HG03378 (cell line): Measurements from ENCODE around the gene PTPRK.
A peak's percentile ranks its signal among the peaks of the same experiment; 100 is the strongest.

Source experiments
- ATAC-seq: cut with Tn5 transposase; IDR thresholded peaks from one replicate; pipeline ENCODE4 v1.9.1; 2021; ENCODE audit warnings: mild to moderate bottlenecking, moderate library complexity; ENCODE audit not compliant: unreplicated experiment

PTPRK gene

DNA sequence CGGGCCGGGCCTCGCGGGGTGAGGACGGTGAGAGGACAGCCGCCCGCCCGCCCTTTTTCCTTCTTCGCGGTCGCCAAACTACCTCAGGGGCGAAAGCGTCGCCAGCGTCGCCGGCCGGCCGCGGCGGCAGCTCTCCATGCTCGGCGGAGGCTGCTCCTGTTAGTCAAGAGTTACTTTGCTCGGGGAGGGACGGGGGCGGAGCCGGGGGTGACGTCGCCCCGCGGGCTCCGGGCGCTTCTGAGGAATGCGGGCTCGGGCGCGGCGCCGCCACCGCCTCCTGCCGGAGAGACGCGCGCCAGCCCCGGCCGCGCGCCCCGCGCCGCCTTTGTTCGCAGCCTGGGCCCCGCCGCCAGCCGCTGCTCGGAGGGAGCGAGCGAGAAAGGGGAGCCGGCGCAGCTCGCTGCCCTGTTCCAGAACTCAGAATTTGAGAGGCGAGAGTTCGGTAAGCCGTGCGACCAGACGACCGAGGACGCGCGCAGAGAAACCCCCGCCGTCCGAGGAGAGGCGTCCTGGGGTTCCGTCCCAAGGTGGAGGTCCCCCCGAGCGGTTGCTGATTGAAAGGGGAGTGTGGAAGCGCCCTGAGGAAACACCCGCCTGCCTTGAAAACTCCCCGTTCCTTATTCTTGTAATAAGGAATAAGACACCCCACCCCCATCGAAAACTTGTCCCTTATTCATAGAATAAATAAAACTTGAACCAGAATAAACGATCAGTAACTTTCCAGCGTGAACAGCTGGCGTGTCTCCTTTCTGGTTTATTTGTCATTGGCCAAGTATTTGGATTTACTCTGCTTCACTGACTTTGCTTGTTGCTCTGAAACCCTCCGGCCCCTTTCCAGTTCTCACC lies at the start of gene PTPRK:
TSS of gene PTPRK (minus strand) at position 164 of the 846 bp plus-strand sequence. CDS start 241 bp downstream, outside the sequence.
- peak; percentile 80 for ATAC-seq

DNA sequence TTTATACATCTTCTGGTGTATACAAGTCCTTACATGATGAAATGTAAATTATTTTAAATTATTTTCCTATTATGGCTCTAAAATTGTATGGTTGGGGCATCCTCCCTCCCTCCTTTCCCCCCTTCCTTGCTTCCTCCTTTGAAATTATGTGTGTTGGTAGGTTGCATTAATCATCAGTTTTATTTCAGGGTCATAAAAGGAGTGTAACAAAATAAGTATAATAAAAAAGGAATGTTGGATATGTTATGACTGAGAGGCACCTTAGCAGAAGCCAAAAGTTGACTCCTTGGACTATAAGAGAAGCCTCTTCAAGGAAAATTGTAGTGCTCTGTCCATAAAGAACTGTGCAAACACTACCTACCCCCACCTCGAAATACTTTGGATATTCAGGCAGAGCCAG lies 46.6 kb upstream of the PTPRK start:
- no peak for ATAC-seq

DNA sequence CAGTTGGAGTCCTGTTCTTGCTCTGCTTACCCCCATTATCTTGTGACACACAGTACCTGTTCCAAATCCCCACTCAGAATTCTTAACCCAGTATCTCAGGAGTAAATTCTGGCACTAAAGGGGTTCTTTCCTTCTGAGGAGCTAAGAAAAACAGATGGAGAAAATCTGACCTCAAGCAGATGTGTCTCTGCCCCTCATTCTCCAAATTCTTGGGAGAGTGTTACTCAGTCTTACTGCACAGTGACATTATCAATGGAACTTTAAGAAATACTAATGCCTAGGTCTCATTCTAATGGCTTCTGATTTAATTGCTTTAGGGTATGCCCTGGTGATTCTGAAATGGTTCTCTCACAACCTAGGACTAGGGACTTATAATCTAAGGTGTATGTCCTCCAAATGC lies 40.6 kb upstream of the PTPRK start:
- ATAC-seq, result no peak

DNA sequence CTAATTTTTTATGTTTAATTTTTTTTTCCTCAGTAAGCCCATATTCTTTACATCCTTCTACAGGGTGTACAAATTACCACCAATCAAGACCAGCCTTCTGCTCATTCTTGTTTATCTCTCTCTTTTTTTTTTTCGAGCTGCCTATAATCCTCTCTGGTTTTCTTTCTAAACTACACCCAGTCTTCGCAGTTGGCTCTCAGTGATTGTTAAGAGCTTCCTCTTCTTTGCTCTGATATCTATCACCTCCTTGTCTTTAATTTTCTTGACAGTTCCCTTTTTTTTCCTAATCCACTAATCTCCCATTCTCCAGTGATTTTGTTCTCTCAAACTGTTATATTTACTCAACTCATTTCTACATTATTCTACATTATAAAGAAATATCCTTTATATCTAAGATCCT lies 38.5 kb upstream of the PTPRK start:
- ATAC-seq, result no peak

DNA sequence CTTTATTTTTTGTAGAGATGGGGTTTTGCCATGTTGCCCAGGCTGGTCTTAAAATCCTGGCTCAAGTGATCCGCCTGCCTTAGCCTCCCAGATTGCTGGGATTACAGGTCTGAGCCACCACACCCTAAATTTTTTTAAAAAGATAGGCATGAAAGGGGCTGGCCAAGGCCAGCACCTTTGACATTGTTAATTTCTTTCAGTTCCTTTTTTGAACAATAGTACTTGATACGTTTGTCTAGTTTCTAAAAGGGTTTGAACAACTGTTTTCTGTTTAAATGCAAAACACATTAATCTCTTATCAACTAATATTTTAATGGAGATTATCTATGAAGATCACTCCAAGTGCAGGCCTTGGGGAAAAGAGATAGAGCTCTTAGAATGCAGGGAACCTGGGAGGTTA lies 37.6 kb upstream of the PTPRK start:
- ATAC-seq, result no peak

DNA sequence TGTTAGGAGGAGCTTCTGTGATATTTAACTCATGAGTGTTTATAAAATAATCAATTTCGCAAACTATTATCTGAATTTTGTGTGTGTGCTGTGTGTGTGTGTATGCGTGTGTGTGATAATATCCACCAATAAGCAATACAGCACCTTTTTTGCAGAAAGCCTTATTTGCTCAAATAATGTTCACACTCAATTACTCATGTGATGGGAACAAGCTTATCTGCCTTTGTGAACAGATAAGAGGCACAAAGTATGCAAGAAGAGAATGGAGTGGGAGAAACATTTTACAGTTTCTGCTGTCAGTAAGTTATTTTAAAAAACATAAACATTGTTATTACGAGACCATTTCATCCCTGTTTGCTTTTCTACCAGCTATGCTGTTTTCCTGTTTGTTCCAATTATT lies 36.7 kb upstream of the PTPRK start:
- no peak for ATAC-seq

DNA sequence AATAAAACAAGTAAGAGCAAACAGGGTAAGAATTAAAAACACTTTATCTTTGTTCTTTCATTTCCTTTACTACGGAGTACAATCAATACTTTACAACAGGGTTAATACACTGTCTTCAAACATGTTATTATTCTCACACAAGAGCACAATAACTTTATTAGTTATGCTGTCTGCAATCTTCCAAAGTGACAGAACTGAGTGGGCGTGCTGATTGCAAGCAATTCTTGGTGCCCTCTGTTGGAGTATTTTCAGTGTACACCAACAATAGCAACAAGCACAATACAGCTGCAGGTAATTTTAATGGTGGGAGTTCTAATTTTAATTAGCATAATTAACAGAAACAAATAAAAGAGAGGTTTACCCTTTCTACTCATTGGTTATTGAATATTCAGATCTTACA lies 33.9 kb upstream of the PTPRK start:
- no peak for ATAC-seq

DNA sequence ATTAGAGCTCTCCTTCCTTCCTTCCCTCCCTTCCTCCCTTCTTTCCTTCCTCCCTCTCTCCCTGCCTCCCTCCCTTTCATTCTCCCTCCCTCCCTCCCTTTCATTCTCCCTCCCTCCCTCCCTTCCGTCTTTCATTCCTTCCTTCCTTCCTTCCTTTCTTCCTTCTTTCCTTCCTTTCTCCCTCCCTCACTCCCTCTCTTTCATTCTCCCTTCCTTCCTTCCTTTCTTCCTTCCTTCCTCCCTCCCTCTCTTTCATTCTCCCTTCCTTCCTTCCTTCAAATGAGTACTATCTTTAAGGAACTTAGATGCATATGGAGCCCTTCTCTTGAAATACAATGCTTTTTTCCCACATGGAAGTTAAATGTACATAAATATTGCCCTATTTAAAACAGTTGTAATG lies 20.9 kb upstream of the PTPRK start:
- ATAC-seq, result no peak

DNA sequence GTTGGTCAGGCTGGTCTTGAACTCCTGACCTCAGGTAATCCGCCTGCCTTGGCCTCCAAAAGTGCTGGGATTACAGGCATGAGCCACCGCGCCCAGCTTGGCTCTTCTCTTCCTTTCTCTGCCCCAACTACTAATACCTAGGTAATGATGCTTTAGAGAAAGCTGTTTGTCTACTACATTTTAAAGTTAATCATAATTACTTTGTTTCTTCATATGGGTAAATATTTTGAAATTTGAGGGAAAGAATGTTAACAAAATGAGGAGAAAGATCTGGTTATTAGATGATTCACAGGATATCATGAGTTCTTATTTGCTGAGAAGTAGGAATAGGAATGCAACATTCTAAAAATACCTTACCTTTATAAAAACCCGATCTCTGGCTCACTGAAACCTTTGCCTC lies 18.4 kb upstream of the PTPRK start:
- ATAC-seq, result no peak

DNA sequence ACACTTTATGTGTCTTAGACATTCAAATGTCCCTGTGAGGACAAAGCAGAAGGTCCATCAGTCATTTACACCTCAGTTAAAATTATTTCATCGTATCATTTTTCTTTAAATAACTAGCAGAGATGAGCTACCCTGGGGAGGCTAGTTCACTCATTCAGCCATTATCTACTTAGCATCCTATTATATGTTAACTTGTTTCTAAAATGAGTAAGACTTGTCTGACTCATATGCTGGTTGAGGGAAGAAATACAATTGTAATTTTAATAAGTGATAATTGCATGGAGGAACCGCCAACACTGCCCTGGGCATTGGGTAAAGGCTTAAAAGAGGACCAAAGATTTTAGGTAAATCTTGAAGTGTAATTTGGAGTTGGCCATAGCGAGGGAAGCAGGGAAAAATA lies 12.4 kb upstream of the PTPRK start:
- peak; percentile 74 for ATAC-seq

DNA sequence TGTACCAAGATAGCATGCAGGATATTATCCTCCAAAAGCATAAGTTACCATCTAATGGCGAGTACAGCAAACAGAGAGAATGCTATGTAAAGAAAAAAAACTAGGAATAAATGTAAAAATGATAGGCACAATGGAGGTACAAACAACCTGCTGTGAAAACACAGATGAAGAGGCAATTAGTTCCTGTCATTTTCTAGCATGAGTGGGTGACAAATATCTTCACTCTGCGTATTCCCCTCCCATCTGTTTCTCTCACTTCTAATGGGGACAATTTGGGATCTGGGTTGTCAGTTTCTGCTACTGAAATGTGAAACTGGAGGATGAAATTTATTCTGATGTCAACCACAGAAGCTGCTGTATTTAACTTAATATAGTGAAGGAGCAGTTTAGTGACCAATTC lies 11.7 kb upstream of the PTPRK start:
- no peak for ATAC-seq

DNA sequence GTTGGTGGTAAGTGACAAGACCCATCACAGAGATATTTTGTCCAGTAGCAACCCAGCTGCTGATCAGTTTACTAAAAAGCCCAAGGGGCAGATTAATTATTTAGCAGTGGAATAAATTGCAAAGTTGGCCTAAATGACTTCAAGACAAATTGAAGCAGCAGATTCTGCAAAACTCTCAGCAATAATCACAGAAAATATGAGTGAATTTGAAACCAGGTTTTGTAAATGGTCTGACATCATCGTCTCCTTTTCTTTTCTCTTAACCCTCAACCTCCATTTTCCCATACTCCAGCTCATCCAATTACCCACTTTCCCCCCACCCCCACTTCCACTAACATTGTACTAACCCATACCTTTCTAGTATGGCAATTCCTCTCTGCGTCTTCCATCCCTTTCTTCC lies 11.3 kb upstream of the PTPRK start:
- ATAC-seq, result no peak

DNA sequence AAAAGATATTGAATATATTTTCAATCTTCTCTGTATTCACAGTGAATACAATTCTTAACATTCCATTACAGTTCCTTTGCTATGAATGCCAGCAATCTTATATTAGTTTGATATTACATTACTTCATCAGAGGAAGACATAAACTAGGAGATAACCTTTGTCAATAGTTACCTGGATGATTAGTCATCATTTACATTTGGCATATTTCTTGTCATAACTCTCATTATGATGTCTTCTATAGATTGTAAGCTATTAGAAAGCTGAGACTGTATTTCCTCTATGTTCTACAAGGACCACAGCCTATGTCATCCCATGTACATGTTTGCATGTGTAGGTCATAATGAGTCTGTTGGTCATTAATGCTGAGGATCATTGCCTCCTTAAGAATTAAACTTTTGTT lies 7.8 kb upstream of the PTPRK start:
- no peak for ATAC-seq

DNA sequence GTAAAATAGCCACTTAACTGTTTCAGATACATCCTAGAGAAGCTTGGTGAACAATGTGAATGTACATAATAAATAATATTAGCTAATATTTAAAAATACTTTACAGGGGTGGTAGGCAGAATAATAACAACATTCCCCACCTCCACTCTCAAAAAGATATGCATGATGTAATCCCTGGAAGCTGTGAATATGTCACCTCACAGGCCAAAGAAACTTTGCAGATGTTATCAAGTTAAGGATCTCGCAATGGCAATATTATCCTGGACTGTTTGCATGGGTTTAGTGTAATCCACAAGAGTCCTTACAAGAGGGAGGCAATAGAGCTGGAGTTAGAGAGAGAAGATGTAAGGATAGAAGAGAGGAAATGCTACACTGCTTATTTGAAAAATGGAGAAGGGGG lies 7.0 kb upstream of the PTPRK start:
- ATAC-seq, result no peak

DNA sequence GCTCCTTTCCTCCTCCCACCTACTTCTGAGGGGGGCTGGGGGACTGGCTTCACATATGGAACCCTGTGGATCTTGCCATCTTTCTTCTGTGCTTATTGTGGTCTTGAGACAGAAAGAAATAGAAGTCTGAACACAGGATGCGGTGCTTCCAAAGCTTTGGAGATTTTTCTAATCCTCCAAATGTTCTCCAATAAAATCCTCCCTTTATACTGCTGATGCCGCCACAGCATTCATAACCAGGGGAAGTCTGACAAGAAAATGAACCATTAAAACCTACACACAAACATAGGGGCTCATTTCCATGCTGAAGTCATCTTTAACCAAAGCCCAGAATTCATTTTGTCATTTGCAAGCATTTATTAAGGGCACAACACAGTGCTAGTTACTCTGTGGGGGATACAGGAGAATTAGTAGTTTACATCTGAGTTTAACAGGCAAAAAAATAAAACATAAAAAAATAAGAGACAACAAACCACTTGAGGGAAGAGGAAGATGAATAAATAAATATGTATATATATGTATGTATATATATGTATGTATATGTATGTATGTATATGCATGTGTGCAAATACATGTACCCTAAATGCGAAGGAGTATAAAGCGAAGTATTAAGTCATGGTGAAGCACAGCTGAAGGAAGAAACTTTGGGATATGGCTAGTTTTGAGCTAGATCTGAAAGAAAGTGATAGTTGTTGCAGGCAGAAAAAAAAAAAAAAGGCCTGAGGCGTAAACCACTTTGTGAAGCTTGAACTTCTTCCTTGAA lies 5.9 kb upstream of the PTPRK start:
- ATAC-seq, result no peak

DNA sequence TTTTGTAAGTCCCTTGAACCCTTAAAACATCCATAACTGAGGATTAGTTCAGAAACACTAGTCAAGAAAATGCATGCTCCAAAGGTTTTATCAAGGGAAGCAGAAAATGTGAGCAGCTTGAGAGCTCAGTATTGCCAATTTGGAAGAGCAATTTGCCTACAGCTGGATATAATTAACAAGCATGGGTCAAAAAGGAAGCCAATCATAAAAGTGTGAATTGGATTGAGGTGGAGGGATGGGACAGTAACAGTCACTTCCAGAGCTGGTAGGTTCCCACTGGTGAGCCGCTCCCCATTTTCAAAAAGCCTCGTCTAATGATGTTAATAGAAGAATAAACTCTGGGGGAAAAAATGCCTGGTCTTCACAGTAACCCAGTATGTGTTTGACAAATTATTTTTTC lies 5.0 kb upstream of the PTPRK start:
- no peak for ATAC-seq

DNA sequence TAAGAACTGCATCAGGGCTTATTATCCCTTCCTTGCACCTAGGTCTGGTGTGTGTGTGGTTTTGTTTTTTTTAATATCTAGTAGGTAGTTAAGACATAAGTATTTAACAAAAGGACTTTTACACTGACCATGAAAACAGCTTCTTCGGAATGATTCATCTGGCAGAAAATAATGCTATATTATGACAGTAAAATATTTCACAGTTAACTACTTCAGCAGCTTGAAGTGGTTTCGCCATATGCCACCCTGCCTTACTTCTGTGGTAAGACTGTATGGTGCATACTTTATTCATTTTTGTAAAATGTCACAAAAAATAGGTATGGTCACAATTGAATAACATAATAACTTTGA lies 858 bp upstream of the PTPRK start:
- no peak for ATAC-seq

DNA sequence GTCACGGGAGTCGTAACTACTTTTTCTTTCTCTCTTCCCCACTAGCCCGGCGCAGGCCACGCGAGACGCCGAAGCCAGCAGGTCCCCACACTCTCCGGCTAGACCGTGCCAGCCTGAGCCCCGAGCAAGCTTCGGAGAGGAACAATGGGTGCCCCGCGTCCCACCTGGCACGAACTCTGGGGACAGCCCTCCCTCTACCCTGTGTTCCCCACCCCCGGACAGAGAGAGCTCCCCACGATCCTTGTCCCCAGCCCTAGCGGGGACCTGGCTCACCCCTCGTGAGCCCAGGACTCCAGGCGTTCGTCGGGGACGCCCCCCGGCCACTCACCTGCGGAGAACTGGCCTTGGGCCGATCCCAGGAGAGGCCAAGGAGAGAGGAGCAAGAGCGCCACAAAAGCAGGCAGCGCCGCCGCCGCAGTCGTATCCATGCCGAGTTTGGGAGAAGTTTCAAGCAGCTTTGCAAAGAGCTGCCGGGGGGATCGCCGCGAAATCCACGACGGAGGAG lies 416 bp downstream of the PTPRK start:
- peak; percentile 23 for ATAC-seq

DNA sequence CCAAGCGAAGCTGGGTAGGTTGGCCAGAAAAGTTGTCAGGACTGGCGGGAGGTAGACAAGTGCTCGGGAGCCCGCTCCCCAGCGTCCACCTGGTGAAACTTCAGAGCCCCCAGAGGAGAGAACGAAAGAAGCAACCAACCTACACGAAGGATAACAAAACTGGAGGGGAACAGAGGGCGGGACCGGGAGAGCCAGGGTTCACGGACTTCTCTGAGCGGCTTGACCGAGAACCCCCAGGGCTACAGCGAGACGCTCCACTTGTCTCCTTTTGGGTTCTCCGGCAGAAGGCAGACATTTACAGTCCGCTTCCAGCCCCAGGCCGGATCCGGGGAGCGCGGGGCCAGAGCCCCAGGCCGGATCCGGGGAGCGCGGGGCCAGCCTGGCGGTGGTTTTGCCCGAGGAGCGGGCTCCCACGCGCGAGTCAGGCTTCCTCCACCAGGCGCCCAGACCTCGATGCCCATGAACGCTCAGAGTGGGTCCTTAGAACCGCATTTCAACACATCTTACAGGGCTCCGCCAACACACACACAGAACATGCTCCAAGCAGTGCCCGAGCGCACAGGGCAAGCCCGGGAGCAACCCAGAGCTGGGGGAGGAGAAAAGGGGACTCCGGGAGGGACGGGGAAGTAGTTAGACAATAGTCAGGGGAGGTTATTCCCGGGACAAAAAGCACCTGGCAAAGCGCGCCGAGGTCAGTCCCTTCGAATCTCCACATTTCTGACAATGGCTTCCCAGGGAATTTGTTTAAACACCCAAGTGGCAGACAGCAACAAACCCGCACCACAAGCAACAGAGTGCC lies 1.1 kb downstream of the PTPRK start:
- ATAC-seq, result peak; percentile 31

DNA sequence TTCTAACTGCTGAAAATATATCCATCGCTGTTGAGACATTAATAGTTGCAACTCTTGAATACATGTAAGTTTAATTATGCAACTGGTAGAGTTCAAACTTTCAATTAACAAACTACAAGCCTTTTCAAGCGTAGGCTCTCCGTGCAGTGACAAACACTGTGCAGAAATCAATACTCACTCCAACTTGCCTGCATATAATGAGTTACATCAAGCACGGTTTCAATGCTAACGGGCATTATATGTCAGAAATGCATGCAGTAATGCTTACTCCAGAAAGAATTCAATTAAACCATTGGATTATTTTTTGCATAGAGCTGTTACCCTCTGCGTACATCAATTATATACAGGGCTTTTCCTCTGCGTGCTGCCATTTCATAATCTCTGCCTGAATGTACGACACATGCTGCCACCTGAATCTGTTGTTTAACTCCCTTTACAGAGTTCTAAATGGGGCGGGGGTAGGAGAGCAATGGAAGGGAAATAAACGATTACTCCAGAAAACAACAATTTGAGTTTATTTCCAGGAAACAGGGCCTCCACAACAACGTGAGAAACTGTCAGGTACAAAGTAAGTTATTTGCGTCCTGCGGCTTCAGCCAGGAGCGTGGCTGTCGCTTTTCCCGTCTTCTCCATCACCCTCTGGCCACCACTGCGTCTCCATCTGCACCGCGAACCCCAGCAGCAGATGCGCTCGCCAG lies 1.8 kb downstream of the PTPRK start:
- no peak for ATAC-seq

DNA sequence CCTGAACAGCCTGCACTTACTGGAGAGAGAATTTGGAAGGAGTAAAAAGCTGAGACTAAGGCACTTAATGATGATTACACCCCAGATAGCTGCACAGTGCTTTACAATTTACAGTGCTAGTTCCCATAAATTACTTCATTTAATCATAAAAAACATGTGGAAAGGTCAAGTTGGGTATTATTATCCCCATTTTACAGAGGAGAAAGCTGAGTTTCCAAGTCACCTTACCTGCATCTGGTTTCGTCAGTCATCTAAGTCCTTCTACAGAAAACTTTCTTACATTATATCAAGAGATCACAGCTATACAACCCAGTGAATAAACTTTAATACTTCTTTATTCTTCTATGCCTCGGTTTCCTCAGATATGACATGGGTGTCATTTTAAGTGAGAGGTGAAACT lies 3.3 kb downstream of the PTPRK start:
- no peak for ATAC-seq
